Astrocyte (in vitro differentiated cells and primary cell): ENCODE measurements around the gene PTPA.

ENCODE experiments used
- CTCF ChIP-seq: IDR thresholded peaks from 2 replicates; pipeline ENCODE4 v1.5.1; 2011; ENCODE audit warnings: low read depth, mild to moderate bottlenecking, inconsistent platforms, low read length, moderate library complexity; ENCODE audit not compliant: insufficient read depth
- EZH2 ChIP-seq: IDR thresholded peaks from 2 replicates; pipeline ENCODE4 v1.6.1; 2012; ENCODE audit warnings: mild to moderate bottlenecking, low read length, inconsistent platforms; ENCODE audit not compliant: insufficient read depth

- TF ChIP-seq CTCF (no peak), EZH2 (no peak)
Measured at GRCh38 chr9:129137292-129138143, 26.3 kb downstream of the PTPA start.
